Measurements from ENCODE around the gene SPATA31C1.

GRCh38 chr9:87872079-87872624 is 45.6 kb upstream of the SPATA31C1 start:
- TF ChIP-seq POLR2A (IDR thresholded peaks at IDR 0.05), result no peak
- TF ChIP-seq CTCF (IDR thresholded peaks at IDR 0.05), result no peak
